ENCODE measurements around the gene TOM1. TPM values are rescaled to one million over a fixed set of nuclear protein-coding genes. Genes with fewer than 3 reads are reported as not detected.

The TOM1 gene
- total and polyA plus RNA-seq, 2 of the 13 experiments (the other 11 are each of a cell fraction or from before 2014, with no cell fraction given), result 30.8 to 87.3 TPM

DNA sequence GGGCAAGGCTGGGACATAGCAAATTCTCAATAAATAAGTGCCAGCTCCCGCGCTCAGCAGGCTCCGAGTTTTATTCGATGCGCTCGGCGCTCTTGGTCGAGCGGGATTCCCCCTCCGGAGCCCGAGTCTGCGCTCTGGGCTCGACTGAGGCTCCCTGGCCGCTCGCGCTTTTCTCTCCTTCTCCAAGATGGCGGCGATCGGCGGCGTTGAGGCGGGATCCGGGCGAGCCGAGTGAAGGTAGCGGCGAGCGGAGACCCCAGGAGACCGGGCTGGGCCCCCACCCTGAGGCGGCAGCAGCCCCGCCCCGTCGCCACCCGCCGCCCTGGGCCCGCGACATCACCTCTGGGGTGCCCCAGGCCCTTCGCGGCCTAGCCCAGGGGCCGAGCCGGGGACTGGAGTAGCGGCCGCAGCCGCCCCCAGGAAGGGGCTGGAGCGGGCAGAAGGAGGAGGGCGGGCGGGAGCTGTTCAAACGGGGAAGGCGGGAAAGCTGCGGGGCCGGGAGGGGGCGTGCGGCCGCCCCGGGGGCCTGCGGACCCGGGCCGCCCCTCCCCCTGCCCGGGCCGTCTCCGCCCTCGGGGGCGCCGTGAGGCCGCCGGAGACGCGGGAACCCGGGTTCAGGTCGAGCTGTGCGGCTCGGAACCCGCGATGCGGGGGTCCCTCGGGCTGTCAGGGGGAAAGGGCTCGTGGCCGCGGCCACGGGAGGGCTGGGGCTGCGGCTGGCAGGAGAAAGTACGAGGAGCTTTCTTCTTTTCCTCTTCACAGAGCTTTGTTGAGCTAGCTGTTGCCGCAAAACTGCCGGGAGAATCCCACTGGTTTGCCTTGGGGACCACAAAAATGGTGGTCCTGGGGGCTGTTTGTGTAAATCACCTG, 42.1 kb upstream of the TOM1 start, which contains the start of gene HMGXB4 (continued):
- TF ChIP-seq ZNF484 (CRISPR knock-in tag; IDR thresholded peaks at IDR 0.05; ENCODE audit: borderline replicate concordance, low read depth), result no peak; the same call in 1 of the 2 replicates
- peak; percentile 59; the same call in 1 of the 2 replicates for TF ChIP-seq MEIS1 (CRISPR knock-in tag; IDR thresholded peaks at IDR 0.05; ENCODE audit: borderline replicate concordance)
- TF ChIP-seq FOSL2 (CRISPR knock-in tag; IDR thresholded peaks at IDR 0.05), result 0 out of 2 replicates have a peak, but pooled peaks have one; percentile 8
- peak; percentile 87; the same call in 1 of the 2 replicates for TF ChIP-seq ZNF749 (CRISPR knock-in tag; IDR thresholded peaks at IDR 0.05; ENCODE audit: borderline replicate concordance)
- TF ChIP-seq RFXAP (CRISPR knock-in tag; IDR thresholded peaks at IDR 0.05; ENCODE audit: borderline replicate concordance), result 0 out of 2 replicates have a peak, but pooled peaks have one; percentile 31
- TF ChIP-seq, protein P1, sequence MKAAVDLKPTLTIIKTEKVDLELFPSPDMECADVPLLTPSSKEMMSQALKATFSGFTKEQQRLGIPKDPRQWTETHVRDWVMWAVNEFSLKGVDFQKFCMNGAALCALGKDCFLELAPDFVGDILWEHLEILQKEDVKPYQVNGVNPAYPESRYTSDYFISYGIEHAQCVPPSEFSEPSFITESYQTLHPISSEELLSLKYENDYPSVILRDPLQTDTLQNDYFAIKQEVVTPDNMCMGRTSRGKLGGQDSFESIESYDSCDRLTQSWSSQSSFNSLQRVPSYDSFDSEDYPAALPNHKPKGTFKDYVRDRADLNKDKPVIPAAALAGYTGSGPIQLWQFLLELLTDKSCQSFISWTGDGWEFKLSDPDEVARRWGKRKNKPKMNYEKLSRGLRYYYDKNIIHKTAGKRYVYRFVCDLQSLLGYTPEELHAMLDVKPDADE (CRISPR knock-in tag; IDR thresholded peaks at IDR 0.05), result no peak
- TF ChIP-seq ZSCAN31 (CRISPR knock-in tag; IDR thresholded peaks at IDR 0.05; ENCODE audit: low read depth), result no peak
- TF ChIP-seq FOSL1 (CRISPR knock-in tag; IDR thresholded peaks at IDR 0.05; ENCODE audit: borderline replicate concordance), result no peak
- TF ChIP-seq ZMYM4 (CRISPR knock-in tag; IDR thresholded peaks at IDR 0.05), result peak; percentile 71
- no peak for TF ChIP-seq ZNF143 (CRISPR knock-in tag; IDR thresholded peaks at IDR 0.05)
